HepG2 (cell line): Measurements from ENCODE around the gene MC1R. TPM values are rescaled to one million over a fixed set of nuclear protein-coding genes. Genes with fewer than 3 reads are reported as not detected.

Experiments
- ATAC-seq: fragments of 200-7000 bp; cut with Tn5 transposase; 3 replicates; pipeline ENCODE4 v1.9.1; 2020; ENCODE audit warnings: mild to moderate bottlenecking, moderate library complexity
- BruUV-seq: library from RNA; stranded (reverse); fragments of 400-500 nt; replicated peaks from 2 replicates; lab custom pipeline; 2021; lab: Mats Ljungman, UMichigan
- CTCF ChIA-PET: fragments of 300-600 bp; formaldehyde crosslinking; extraction: SDS; loops from one replicate; lab custom pipeline; 2021; ENCODE audit warnings: low total read pairs, inconsistent platforms, low intra/inter-chr PET ratio; lab: Yijun Ruan, JAX
- POLR2A ChIA-PET: fragments of 350-600 bp; sonication (Branson Sonifier 250); formaldehyde crosslinking; loops from one replicate; lab custom pipeline; 2020; ENCODE audit warnings: antibody characterized with exemption, inconsistent platforms; lab: Yijun Ruan, JAX
- DNase-seq: peaks from one replicate; pipeline ENCODE4 v3.0.0-alpha.2; 2015; ENCODE audit warnings: low spot score
- FAIRE-seq: peaks from 3 replicates; lab custom pipeline; 2011; peaks lifted over from hg19 to GRCh38; lab: Jason Lieb, UNC
- H2AFZ ChIP-seq: one replicate; pipeline ENCODE4 v1.6.1; 2011; ENCODE audit warnings: low read length, inconsistent platforms
- H3K27ac ChIP-seq: fragments of 300-600 bp; 3 replicates; pipeline ENCODE4 v1.8.0; 2011; ENCODE audit warnings: mixed run types, mild to moderate bottlenecking, mixed read lengths, low read length, inconsistent platforms; ENCODE audit not compliant: insufficient read depth; ENCODE audit errors: extremely low read length
- H3K27me3 ChIP-seq, 2 experiments: fragments of 200-600 bp in 1 of 2; 2 replicates in 1 of 2; 3 replicates in 1 of 2; pipeline versions ENCODE4 v1.6.0 to v1.8.0; 2011; ENCODE audit warnings: low read length in 2 of 2, mild to moderate bottlenecking in 2 of 2, moderate library complexity in 2 of 2, inconsistent platforms in 1 of 2; ENCODE audit not compliant: insufficient read depth in 2 of 2, control insufficient read depth in 1 of 2
- H3K36me3 ChIP-seq, 2 experiments: fragments of 200-600 bp in 1 of 2; replicated peaks in 1 of 2; 2 replicates in 1 of 2; 3 replicates in 1 of 2; pipeline versions ENCODE4 v1.5.1 to v1.8.0; 2011; ENCODE audit warnings: low read length in 2 of 2, inconsistent platforms in 1 of 2; ENCODE audit not compliant: insufficient read depth in 2 of 2, control insufficient read depth in 1 of 2
- H3K4me1 ChIP-seq: 2 replicates; pipeline ENCODE4 v1.5.1; 2012; ENCODE audit warnings: low read length, inconsistent platforms; ENCODE audit not compliant: insufficient read depth
- H3K4me2 ChIP-seq: 2 replicates; pipeline ENCODE4 v1.6.0; 2011; ENCODE audit warnings: low read depth, low read length, inconsistent platforms
- H3K4me3 ChIP-seq, 3 experiments: fragments of 200-600 bp in 1 of 3; sonication (generic), shearing (Covaris generic) in 1 of 3; replicated peaks in 1 of 3; 2 replicates each; pipeline ENCODE4 v1.5.1; 2011 to 2016; ENCODE audit warnings: low read length in 3 of 3, inconsistent platforms in 2 of 3, low read depth in 2 of 3, mild to moderate bottlenecking in 2 of 3, control low read depth in 1 of 3, mixed read lengths in 1 of 3; ENCODE audit not compliant: insufficient read depth in 1 of 3
- H3K79me2 ChIP-seq: one replicate; pipeline ENCODE4 v1.6.1; 2011; ENCODE audit warnings: low read length, inconsistent platforms; ENCODE audit not compliant: insufficient read depth
- H3K9ac ChIP-seq: 2 replicates; pipeline ENCODE4 v1.6.0; 2011; ENCODE audit warnings: mild to moderate bottlenecking, low read depth, low read length, inconsistent platforms; ENCODE audit not compliant: insufficient read depth
- H3K9me3 ChIP-seq: 2 replicates; pipeline ENCODE4 v1.5.1; 2012; ENCODE audit warnings: mild to moderate bottlenecking, low read length
- H4K20me1 ChIP-seq: 2 replicates; pipeline ENCODE4 v1.6.0; 2011; ENCODE audit warnings: inconsistent platforms, mild to moderate bottlenecking, low read length, moderate library complexity; ENCODE audit not compliant: insufficient read depth
- DNMT3B ChIP-seq: conservative IDR thresholded peaks from 2 replicates; pipeline ENCODE4 v1.6.1; 2016; ENCODE audit warnings: missing biosample characterization, control low read depth
- EED ChIP-seq: sonication (generic); formaldehyde crosslinking; IDR thresholded peaks from 2 replicates; pipeline ENCODE4 v1.5.0; 2020; ENCODE audit warnings: mild to moderate bottlenecking, missing genetic modification reagents
- HES4 ChIP-seq: sonication (generic); formaldehyde crosslinking; IDR thresholded peaks from 2 replicates; pipeline ENCODE4 v1.9.0; 2021; ENCODE audit warnings: mild to moderate bottlenecking, missing genetic modification reagents, borderline replicate concordance
- HMGA1 ChIP-seq: sonication (generic); formaldehyde crosslinking; conservative IDR thresholded peaks from 2 replicates; pipeline ENCODE4 v1.4.0; 2020; ENCODE audit warnings: missing genetic modification reagents
- KDM6A ChIP-seq: IDR thresholded peaks from 2 replicates; pipeline ENCODE4 v1.6.1; 2016; ENCODE audit warnings: low read depth
- KLF13 ChIP-seq: sonication (generic); formaldehyde crosslinking; IDR thresholded peaks from 2 replicates; pipeline ENCODE4 v1.4.0; 2020; ENCODE audit warnings: mild to moderate bottlenecking, missing genetic modification reagents
- MIER3 ChIP-seq: IDR thresholded peaks from 2 replicates; pipeline ENCODE4 v1.6.1; 2016; ENCODE audit warnings: missing compliant biosample characterization, borderline replicate concordance
- RBAK ChIP-seq: sonication (generic); formaldehyde crosslinking; IDR thresholded peaks from 2 replicates; pipeline ENCODE4 v1.5.1; 2020; ENCODE audit warnings: mild to moderate bottlenecking, missing genetic modification reagents
- RORA ChIP-seq: sonication (generic); formaldehyde crosslinking; IDR thresholded peaks from 2 replicates; pipeline ENCODE4 v1.5.0; 2020; ENCODE audit warnings: mild to moderate bottlenecking, missing genetic modification reagents, moderate library complexity
- TBP ChIP-seq: sonication (generic); formaldehyde crosslinking; IDR thresholded peaks from 2 replicates; pipeline ENCODE4 v1.5.0; 2020; ENCODE audit warnings: missing genetic modification reagents
- TOPORS ChIP-seq: sonication (generic); formaldehyde crosslinking; IDR thresholded peaks from 2 replicates; pipeline ENCODE4 v1.8.0; 2023; ENCODE audit warnings: mild to moderate bottlenecking, missing genetic modification reagents
- ZBTB46 ChIP-seq: sonication (generic); formaldehyde crosslinking; IDR thresholded peaks from 2 replicates; pipeline ENCODE4 v1.4.0; 2020; ENCODE audit warnings: mild to moderate bottlenecking, missing genetic modification reagents, borderline replicate concordance
- ZNF224 ChIP-seq: sonication (generic); formaldehyde crosslinking; IDR thresholded peaks from 2 replicates; pipeline ENCODE4 v1.5.0; 2020; ENCODE audit warnings: mild to moderate bottlenecking, missing genetic modification reagents
- ZNF747 ChIP-seq: sonication (generic); formaldehyde crosslinking; IDR thresholded peaks from 2 replicates; pipeline ENCODE4 v1.8.1; 2023; ENCODE audit warnings: missing genetic modification reagents, mild to moderate bottlenecking, borderline replicate concordance
- ZNF781 ChIP-seq: sonication (generic); formaldehyde crosslinking; IDR thresholded peaks from 2 replicates; pipeline ENCODE4 v1.5.1; 2020; ENCODE audit warnings: borderline replicate concordance, mild to moderate bottlenecking, missing genetic modification reagents; ENCODE audit errors: not compliant biosample characterization
- ZNF839 ChIP-seq: sonication (generic); formaldehyde crosslinking; IDR thresholded peaks from 2 replicates; pipeline ENCODE4 v1.4.0; 2020; ENCODE audit warnings: missing genetic modification reagents, mild to moderate bottlenecking, borderline replicate concordance
- WGBS: methylation state at CpG from one replicate; pipeline ENCODE4 v1.1.6; 2017; ENCODE audit warnings: low lambda C conversion rate; 5-methylcytosine and 5-hydroxymethylcytosine counted together
- in situ Hi-C: cut with HindIII; loops from 2 replicates; pipeline ENCODE4 v1.10.0; 2017; ENCODE audit warnings: low pct_unique_long_range_greater_than_20kb; ENCODE audit not compliant: extremely low pct_ligation_motif_present
- intact Hi-C: fragments of 100-400 bp; cut with micrococcal nuclease; formaldehyde crosslinking; loops from one replicate; pipeline ENCODE4 v1.10.0; 2022; ENCODE audit not compliant: unreplicated experiment
- polyA plus RNA-seq, 8 experiments: library from polyadenylated mRNA; depleted of rRNA in 3 of 8; stranded (reverse) in 7 of 8; unstranded in 1 of 8; fragments of >200 nt; fragmentation: Illumina TruSeq in 4 of 8; extraction: Trizol in 4 of 8; gene quantifications; 2 replicates each; pipeline versions ENCODE4 v1.2.1 to v1.2.3, GENCODE V29; 2011 to 2016; ENCODE audit warnings: low read depth in 4 of 8, missing spikeins in 1 of 8, mixed read lengths in 1 of 8; ENCODE audit not compliant: insufficient read depth in 1 of 8
- total RNA-seq, 5 experiments: library from RNA; depleted of rRNA; stranded (reverse); fragments of >200 nt; fragmentation: Illumina TruSeq; extraction: Trizol; gene quantifications; 2 replicates each; pipeline ENCODE4 v1.2.3, GENCODE V29; 2016; ENCODE audit warnings: low read depth in 1 of 5

MC1R gene
- total and polyA plus RNA-seq, 2 of the 13 experiments (the other 11 are each of a cell fraction or from before 2014, with no cell fraction given) = 9.1 to 14.8 TPM

GRCh38 chr16:89944773-89945172 is 26.1 kb downstream of the MC1R start:
- CTCF ChIA-PET = no interaction called here
- TF ChIP-seq RORA = no peak
- TF ChIP-seq TBP (CRISPR knock-in tag) = no peak
- no peak for TF ChIP-seq ZNF839 (CRISPR knock-in tag)
- no peak for TF ChIP-seq TOPORS (CRISPR knock-in tag)
- TF ChIP-seq MIER3 (CRISPR knock-in tag) = no peak
- no peak for TF ChIP-seq KDM6A
- no peak for TF ChIP-seq RBAK (CRISPR knock-in tag)
- no peak for TF ChIP-seq ZBTB46 (CRISPR knock-in tag)
- no peak for TF ChIP-seq KLF13 (CRISPR knock-in tag)
- no peak for TF ChIP-seq ZNF747
- TF ChIP-seq HMGA1 (CRISPR knock-in tag) = no peak
- TF ChIP-seq EED = no peak
- no peak for TF ChIP-seq HES4
- no peak for TF ChIP-seq ZNF224 (CRISPR knock-in tag)
- no peak for TF ChIP-seq ZNF781 (CRISPR knock-in tag)
- no peak for TF ChIP-seq DNMT3B
- no peak for FAIRE-seq
- in situ Hi-C loops = no loop called here
- Histone ChIP-seq H4K20me1 (no peaks in the 10 kb centered on the region), H3K27ac (no peak overlapping the region), H3K4me2 (no peak overlapping the region), H3K27me3 (peaks cover 0 to 36% of the 10 kb centered on the region in 2 experiments; a peak in 4 of 5 replicates), H3K36me3 (no peaks in the 10 kb centered on the region), H3K4me3 (no peak overlapping the region), H2AFZ (no peak overlapping the region), H3K79me2 (peaks cover 8% of the 10 kb centered on the region), H3K4me1 (peaks cover 23% of the 10 kb centered on the region), H3K9me3 (no peaks in the 10 kb centered on the region), H3K9ac (no peak overlapping the region)
- WGBS = 21% methylated on average over 5 of the region's 5 CpGs
- no TSS peak for BruUV-seq
- POLR2A ChIA-PET = interaction anchor here (2.5 kb wide), 1 partner anchor 22 kb away, joined by 11 read pairs; the partner anchor contains the start of gene TUBB3
- intact Hi-C loops = no loop called here
- no peak for ATAC-seq
- no peak for DNase-seq
